GM12892 (cell line): Measurements from ENCODE around the gene HIF3A. TPM values are rescaled to one million over a fixed set of nuclear protein-coding genes. Genes with fewer than 3 reads are reported as not detected.
"Not testable (repeated sequence)": the region's sequence is repeated elsewhere in the genome, so short reads cannot be mapped to it uniquely, and the experiment has no call there.

Experiments used
- DNase-seq: peaks from one replicate; pipeline ENCODE4 v3.0.0; 2011; ENCODE audit not compliant: insufficient read length
- FAIRE-seq: peaks from 2 replicates; lab custom pipeline; 2011; peaks lifted over from hg19 to GRCh38; lab: Jason Lieb, UNC
- POLR2A ChIP-seq: IDR thresholded peaks from 2 replicates; pipeline ENCODE4 v1.6.1; 2011; ENCODE audit warnings: low read depth, low read length, control low read depth
- POLR2AphosphoS5 ChIP-seq: IDR thresholded peaks from 2 replicates; pipeline ENCODE4 v1.6.1; 2011; ENCODE audit warnings: low read depth, low read length, control low read depth
- TAF1 ChIP-seq: IDR thresholded peaks from 2 replicates; pipeline ENCODE4 v1.6.1; 2011; ENCODE audit warnings: low read depth, mild to moderate bottlenecking, control low read depth, low read length, borderline replicate concordance
- polyA plus RNA-seq: library from polyadenylated mRNA; unstranded; fragments of >200 nt; gene quantifications from one replicate; pipeline ENCODE4 v1.2.1, GENCODE V29; 2012; ENCODE audit warnings: missing spikeins, inconsistent platforms; ENCODE audit not compliant: missing spikeins

Gene HIF3A
- polyA plus RNA-seq: not detected

- FAIRE-seq (no peak), DNase-seq (no peak)
- TF ChIP-seq TAF1: no peak
- TF ChIP-seq POLR2A: no peak
Measured at GRCh38 chr19:46296722-46297461, at the start of gene HIF3A. HIF3A (plus strand) TSS chr19:46297042; CDS start chr19:46297077, 35 bp downstream.

- no peak for DNase-seq
- TF ChIP-seq POLR2AphosphoS5: no peak
- TF ChIP-seq POLR2A: no peak
- TF ChIP-seq TAF1: no peak
- no peak for FAIRE-seq
Measured at GRCh38 chr19:46250076-46250735, 46.6 kb upstream of the HIF3A start.

GRCh38 chr19:46251416-46251815, 45.4 kb upstream of the HIF3A start:
- DNase-seq (no peak), FAIRE-seq (no peak)
- TF ChIP-seq POLR2A (no peak), TAF1 (no peak), POLR2AphosphoS5 (no peak)

GRCh38 chr19:46254776-46255175, 42.1 kb upstream of the HIF3A start:
- DNase-seq: no peak
- no peak for FAIRE-seq
- no peak for TF ChIP-seq POLR2AphosphoS5
- TF ChIP-seq TAF1: no peak
- no peak for TF ChIP-seq POLR2A

- TF ChIP-seq POLR2AphosphoS5 (no peak), POLR2A (no peak), TAF1 (no peak)
- FAIRE-seq (no peak), DNase-seq (no peak)
Measured at GRCh38 chr19:46256855-46257254, 40.0 kb upstream of the HIF3A start.

GRCh38 chr19:46261501-46261900, 35.3 kb upstream of the HIF3A start:
- not testable (repeated sequence) for DNase-seq, FAIRE-seq

GRCh38 chr19:46262684-46263296, 34.1 kb upstream of the HIF3A start:
- TF ChIP-seq POLR2AphosphoS5: peak; percentile 30; the same call in 1 of the 2 replicates
- peak; percentile 24 for FAIRE-seq
- DNase-seq: not testable (repeated sequence)

- DNase-seq, FAIRE-seq: not testable (repeated sequence)
Measured at GRCh38 chr19:46264801-46265200, 32.0 kb upstream of the HIF3A start.

- TF ChIP-seq POLR2A (no peak), POLR2AphosphoS5 (no peak), TAF1 (no peak)
- FAIRE-seq (peak; percentile 90), DNase-seq (peak; percentile 35)
Measured at GRCh38 chr19:46265217-46265828, 31.5 kb upstream of the HIF3A start.

- no peak for FAIRE-seq
- no peak for TF ChIP-seq POLR2AphosphoS5
- no peak for TF ChIP-seq TAF1
- no peak for TF ChIP-seq POLR2A
- no peak for DNase-seq
Measured at GRCh38 chr19:46269101-46269500, 27.7 kb upstream of the HIF3A start.

GRCh38 chr19:46270521-46271256, 26.2 kb upstream of the HIF3A start:
- TF ChIP-seq POLR2AphosphoS5 (no peak), TAF1 (no peak), POLR2A (no peak)
- no peak for DNase-seq
- FAIRE-seq: no peak

GRCh38 chr19:46271481-46272197, 25.2 kb upstream of the HIF3A start:
- TF ChIP-seq POLR2A (no peak), TAF1 (no peak), POLR2AphosphoS5 (no peak)
- DNase-seq: no peak
- no peak for FAIRE-seq

- DNase-seq, FAIRE-seq: not testable (repeated sequence)
Measured at GRCh38 chr19:46273931-46274330, 22.9 kb upstream of the HIF3A start.
